Measurements from ENCODE around the gene RASAL2.

Gene RASAL2

GRCh38 chr1:178145605-178146004 is 51.7 kb downstream of the RASAL2 start:
- no peak overlapping the region for H3K4me3 ChIP-seq (ENCODE audit: low read length)
- TF ChIP-seq ZNF274 (IDR thresholded peaks at IDR 0.05; ENCODE audit: low read depth, low read length) = no peak

GRCh38 chr1:178146436-178146835 is 52.5 kb downstream of the RASAL2 start:
- H3K4me3 ChIP-seq (ENCODE audit: low read length) = no peak overlapping the region
- TF ChIP-seq ZNF274 (IDR thresholded peaks at IDR 0.05; ENCODE audit: low read depth, low read length) = no peak

GRCh38 chr1:178150610-178151009 is 56.7 kb downstream of the RASAL2 start:
- no peak for TF ChIP-seq ZNF274 (IDR thresholded peaks at IDR 0.05; ENCODE audit: low read depth, low read length)
- no peak overlapping the region for H3K4me3 ChIP-seq (ENCODE audit: low read length)

GRCh38 chr1:178151831-178152230 is 57.9 kb downstream of the RASAL2 start:
- TF ChIP-seq ZNF274 (IDR thresholded peaks at IDR 0.05; ENCODE audit: low read depth, low read length) = no peak
- no peak overlapping the region for H3K4me3 ChIP-seq (ENCODE audit: low read length)

- H3K4me3 ChIP-seq (ENCODE audit: low read length) = no peak overlapping the region
- TF ChIP-seq ZNF274 (IDR thresholded peaks at IDR 0.05; ENCODE audit: low read depth, low read length) = no peak
Measured at GRCh38 chr1:178155481-178156255, 61.8 kb downstream of the RASAL2 start.

- no peak for TF ChIP-seq ZNF274 (IDR thresholded peaks at IDR 0.05; ENCODE audit: low read depth, low read length)
- no peak overlapping the region for H3K4me3 ChIP-seq (ENCODE audit: low read length)
Measured at GRCh38 chr1:178160736-178161475, 67.0 kb downstream of the RASAL2 start.

- no peak for TF ChIP-seq ZNF274 (IDR thresholded peaks at IDR 0.05; ENCODE audit: low read depth, low read length)
- no peak overlapping the region for H3K4me3 ChIP-seq (ENCODE audit: low read length)
Measured at GRCh38 chr1:178161516-178161915, 67.6 kb downstream of the RASAL2 start.

- no peak overlapping the region for H3K4me3 ChIP-seq (ENCODE audit: low read length)
- TF ChIP-seq ZNF274 (IDR thresholded peaks at IDR 0.05; ENCODE audit: low read depth, low read length) = no peak
Measured at GRCh38 chr1:178165196-178165595, 71.3 kb downstream of the RASAL2 start.

- no peak for TF ChIP-seq ZNF274 (IDR thresholded peaks at IDR 0.05; ENCODE audit: low read depth, low read length)
- no peak overlapping the region for H3K4me3 ChIP-seq (ENCODE audit: low read length)
Measured at GRCh38 chr1:178166429-178167024, 72.6 kb downstream of the RASAL2 start.

- TF ChIP-seq ZNF274 (IDR thresholded peaks at IDR 0.05; ENCODE audit: low read depth, low read length) = no peak
- H3K4me3 ChIP-seq (ENCODE audit: low read length) = no peak overlapping the region
Measured at GRCh38 chr1:178168536-178168935, 74.6 kb downstream of the RASAL2 start.

- no peak for TF ChIP-seq ZNF274 (IDR thresholded peaks at IDR 0.05; ENCODE audit: low read depth, low read length)
- H3K4me3 ChIP-seq (ENCODE audit: low read length) = no peak overlapping the region
Measured at GRCh38 chr1:178169649-178170048, 75.7 kb downstream of the RASAL2 start.

- TF ChIP-seq ZNF274 (IDR thresholded peaks at IDR 0.05; ENCODE audit: low read depth, low read length) = no peak
- no peak overlapping the region for H3K4me3 ChIP-seq (ENCODE audit: low read length)
Measured at GRCh38 chr1:178172939-178173338, 79.0 kb downstream of the RASAL2 start.

- no peak for TF ChIP-seq ZNF274 (IDR thresholded peaks at IDR 0.05; ENCODE audit: low read depth, low read length)
- H3K4me3 ChIP-seq (ENCODE audit: low read length) = no peak overlapping the region
Measured at GRCh38 chr1:178174539-178174938, 80.6 kb downstream of the RASAL2 start.

GRCh38 chr1:178180405-178180804 is 86.5 kb downstream of the RASAL2 start:
- no peak overlapping the region for H3K4me3 ChIP-seq (ENCODE audit: low read length)
- TF ChIP-seq ZNF274 (IDR thresholded peaks at IDR 0.05; ENCODE audit: low read depth, low read length) = no peak

GRCh38 chr1:178183796-178184195 is 89.9 kb downstream of the RASAL2 start:
- no peak for TF ChIP-seq ZNF274 (IDR thresholded peaks at IDR 0.05; ENCODE audit: low read depth, low read length)

More at GRCh38 chr1:178183796-178184195, 89.9 kb downstream of the RASAL2 start:
- no peak overlapping the region for H3K4me3 ChIP-seq (ENCODE audit: low read length)
